ENCODE measurements around the gene FOLR1. TPM values are rescaled to one million over a fixed set of nuclear protein-coding genes. Genes with fewer than 3 reads are reported as not detected.
"Not testable (repeated sequence)": the region's sequence is repeated elsewhere in the genome, so short reads cannot be mapped to it uniquely, and the experiment has no call there.

The FOLR1 gene
- total RNA-seq, 6 experiments from 2014 or later: 0.20 to 0.48 (median 0.38) TPM; not detected in 2

DNA sequence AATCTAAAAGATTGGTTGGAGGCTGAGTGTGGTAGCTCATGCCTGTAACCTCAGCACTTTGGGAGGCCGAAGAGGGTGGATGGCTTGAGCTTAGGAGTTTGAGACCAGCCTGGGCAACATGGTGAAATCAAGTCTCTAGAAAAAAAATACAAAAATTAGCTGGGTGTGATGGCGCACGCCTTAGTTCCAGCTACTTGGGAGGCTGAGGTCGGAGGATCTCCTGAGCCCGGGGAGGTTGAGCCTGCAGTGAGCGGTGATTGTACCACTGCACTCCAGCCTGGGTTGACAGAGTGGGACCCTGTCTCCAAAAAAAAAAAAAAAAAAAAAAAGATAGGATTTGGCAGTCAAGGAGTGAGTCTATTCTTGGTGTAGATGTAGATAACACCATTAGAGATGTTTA is 10.6 kb downstream of the FOLR1 start:
- H3K4me1 Mint-ChIP-seq (ENCODE audit: low read depth): peaks cover 6% of the 10 kb centered on the region; the same call in 1 of the 2 replicates
- no peaks in the 10 kb centered on the region for H3K27me3 Mint-ChIP-seq (ENCODE audit: insufficient read depth)
- DNase-seq: no peak
- no peak overlapping the region for H3K27ac Mint-ChIP-seq
- TF ChIP-seq, protein P1, sequence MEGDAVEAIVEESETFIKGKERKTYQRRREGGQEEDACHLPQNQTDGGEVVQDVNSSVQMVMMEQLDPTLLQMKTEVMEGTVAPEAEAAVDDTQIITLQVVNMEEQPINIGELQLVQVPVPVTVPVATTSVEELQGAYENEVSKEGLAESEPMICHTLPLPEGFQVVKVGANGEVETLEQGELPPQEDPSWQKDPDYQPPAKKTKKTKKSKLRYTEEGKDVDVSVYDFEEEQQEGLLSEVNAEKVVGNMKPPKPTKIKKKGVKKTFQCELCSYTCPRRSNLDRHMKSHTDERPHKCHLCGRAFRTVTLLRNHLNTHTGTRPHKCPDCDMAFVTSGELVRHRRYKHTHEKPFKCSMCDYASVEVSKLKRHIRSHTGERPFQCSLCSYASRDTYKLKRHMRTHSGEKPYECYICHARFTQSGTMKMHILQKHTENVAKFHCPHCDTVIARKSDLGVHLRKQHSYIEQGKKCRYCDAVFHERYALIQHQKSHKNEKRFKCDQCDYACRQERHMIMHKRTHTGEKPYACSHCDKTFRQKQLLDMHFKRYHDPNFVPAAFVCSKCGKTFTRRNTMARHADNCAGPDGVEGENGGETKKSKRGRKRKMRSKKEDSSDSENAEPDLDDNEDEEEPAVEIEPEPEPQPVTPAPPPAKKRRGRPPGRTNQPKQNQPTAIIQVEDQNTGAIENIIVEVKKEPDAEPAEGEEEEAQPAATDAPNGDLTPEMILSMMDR (IDR thresholded peaks at IDR 0.05): no peak
- H3K4me3 Mint-ChIP-seq: no peak overlapping the region
- no peaks in the 10 kb centered on the region for H3K36me3 Mint-ChIP-seq (ENCODE audit: low read depth)
- H3K9me3 Mint-ChIP-seq: no peaks in the 10 kb centered on the region

DNA sequence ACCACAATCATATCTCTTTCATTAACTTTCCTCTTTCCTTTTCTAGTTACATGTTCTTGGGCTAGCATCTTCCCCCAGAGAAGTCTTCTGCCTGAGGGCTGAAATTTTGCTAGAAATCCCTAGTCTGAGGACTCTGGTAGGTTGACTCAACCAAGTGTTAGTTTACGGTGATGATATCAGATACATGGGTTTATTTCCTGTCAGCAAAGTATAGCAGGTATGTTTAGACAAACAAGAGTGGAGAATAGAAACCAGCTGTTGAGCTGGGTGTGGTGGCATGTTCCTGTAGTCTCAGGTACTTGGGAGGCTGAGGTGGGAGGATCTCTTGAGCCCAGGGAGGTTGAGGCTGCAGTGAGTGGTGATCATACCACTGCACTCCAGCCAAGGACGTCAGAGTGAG is 11.2 kb downstream of the FOLR1 start:
- H3K27me3 Mint-ChIP-seq (ENCODE audit: insufficient read depth): 0 out of 2 replicates have a peak, but pooled peaks cover 3% of the 10 kb centered on the region
- peaks cover 6% of the 10 kb centered on the region; the same call in 1 of the 2 replicates for H3K4me1 Mint-ChIP-seq (ENCODE audit: low read depth)
- TF ChIP-seq, protein P1 (IDR thresholded peaks at IDR 0.05): no peak
- no peaks in the 10 kb centered on the region for H3K9me3 Mint-ChIP-seq
- no peak overlapping the region for H3K27ac Mint-ChIP-seq
- no peak for DNase-seq
- H3K4me3 Mint-ChIP-seq: no peak overlapping the region
- no peaks in the 10 kb centered on the region for H3K36me3 Mint-ChIP-seq (ENCODE audit: low read depth)

DNA sequence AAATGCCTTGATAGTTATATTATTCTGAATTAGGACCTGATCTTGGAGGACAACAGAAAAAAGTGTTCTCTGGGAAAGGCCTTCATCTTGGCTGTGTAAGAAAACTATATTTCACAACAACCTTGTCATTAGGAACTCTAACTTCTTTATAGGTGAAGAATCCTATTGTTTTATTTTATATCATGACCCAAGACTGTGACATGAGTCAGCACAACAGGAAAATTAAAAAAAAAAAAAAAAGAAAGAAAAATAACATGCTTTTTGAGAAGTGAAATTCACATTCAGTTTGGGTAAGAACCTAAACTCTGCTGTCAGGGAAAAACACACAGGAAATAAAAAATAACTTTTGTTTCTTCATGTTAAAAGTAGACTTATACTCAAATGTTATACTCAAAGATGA is 12.9 kb downstream of the FOLR1 start:
- Mint-ChIP-seq H3K27me3 (ENCODE audit: insufficient read depth) (0 out of 2 replicates have a peak, but pooled peaks cover 8% of the 10 kb centered on the region), H3K27ac (no peak overlapping the region), H3K4me1 (ENCODE audit: low read depth) (peaks cover 4% of the 10 kb centered on the region; the same call in 1 of the 2 replicates), H3K36me3 (ENCODE audit: low read depth) (peaks cover 12% of the 10 kb centered on the region), H3K9me3 (peaks cover 8% of the 10 kb centered on the region), H3K4me3 (no peak overlapping the region)
- DNase-seq: no peak
- TF ChIP-seq, protein P1 (IDR thresholded peaks at IDR 0.05): no peak

DNA sequence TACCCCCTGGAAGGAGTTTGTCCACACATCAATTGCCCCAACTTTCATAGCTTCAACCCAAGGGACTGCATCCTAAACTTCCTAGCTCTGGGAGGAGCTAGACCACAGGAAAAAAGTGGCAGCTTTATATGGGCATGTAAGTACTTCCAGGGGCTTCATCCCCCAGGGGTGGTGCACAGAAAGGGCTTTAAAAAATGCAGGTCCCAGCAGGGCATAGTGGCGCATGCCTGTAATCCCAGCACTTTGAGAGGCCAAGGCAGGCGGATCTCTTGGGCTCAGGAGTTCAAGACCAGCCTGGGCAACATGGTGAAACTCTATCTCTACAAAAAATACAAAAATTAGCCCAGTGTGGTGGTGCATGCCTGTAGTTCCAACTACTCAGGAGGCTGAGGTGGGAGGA is 14.9 kb downstream of the FOLR1 start:
- Mint-ChIP-seq H3K27me3 (ENCODE audit: insufficient read depth) (peaks cover 11% of the 10 kb centered on the region), H3K9me3 (peaks cover 11% of the 10 kb centered on the region), H3K36me3 (ENCODE audit: low read depth) (peaks cover 13% of the 10 kb centered on the region)
- not testable (repeated sequence) for DNase-seq; H3K4me3 Mint-ChIP-seq; H3K4me1 Mint-ChIP-seq (ENCODE audit: low read depth); H3K27ac Mint-ChIP-seq

DNA sequence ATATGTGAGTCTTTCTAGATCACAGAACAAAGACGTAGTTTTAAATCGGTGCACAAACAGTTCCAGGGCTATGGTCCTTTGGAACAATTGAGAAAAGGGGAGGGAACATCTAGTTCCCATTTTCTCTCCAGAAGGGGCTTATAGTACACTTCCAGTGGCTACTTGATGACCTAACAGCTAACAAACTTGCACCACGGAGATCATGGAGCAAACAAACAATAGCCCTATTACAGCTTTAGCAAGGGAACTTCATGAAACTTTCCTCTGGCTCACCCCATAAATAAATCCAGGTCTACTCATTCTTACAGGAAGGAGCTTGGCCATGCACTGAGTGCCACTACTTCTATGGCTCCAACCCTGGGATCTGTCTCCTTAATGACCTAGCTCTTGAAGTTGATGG is 16.3 kb downstream of the FOLR1 start:
- Mint-ChIP-seq H3K27ac (no peak overlapping the region), H3K4me3 (no peak overlapping the region), H3K27me3 (ENCODE audit: insufficient read depth) (peaks cover 15% of the 10 kb centered on the region), H3K9me3 (peaks cover 11% of the 10 kb centered on the region), H3K4me1 (ENCODE audit: low read depth) (no peaks in the 10 kb centered on the region), H3K36me3 (ENCODE audit: low read depth) (peaks cover 13% of the 10 kb centered on the region)
- TF ChIP-seq, protein P1 (IDR thresholded peaks at IDR 0.05): no peak
- no peak for DNase-seq

DNA sequence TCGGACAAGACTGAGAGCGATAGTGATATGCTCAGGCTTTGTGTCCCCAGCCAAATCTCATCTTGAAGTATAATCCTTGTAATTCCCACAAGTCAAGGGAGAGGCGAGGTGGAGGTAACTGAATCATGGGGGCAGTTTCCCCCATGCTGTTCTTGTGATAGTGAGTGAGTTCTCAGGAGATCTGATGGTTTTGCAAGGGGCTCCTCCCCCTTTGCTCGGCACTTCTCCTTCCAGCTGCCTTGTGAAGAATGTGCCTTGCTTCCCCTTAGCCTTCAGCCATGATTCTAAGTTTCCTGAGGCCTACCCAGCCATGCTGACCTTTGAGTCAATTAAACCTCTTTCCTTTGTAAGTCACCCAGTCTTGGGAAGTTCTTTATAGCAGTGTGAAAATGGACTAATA is 17.2 kb downstream of the FOLR1 start:
- Mint-ChIP-seq H3K27ac (no peak overlapping the region), H3K36me3 (ENCODE audit: low read depth) (peaks cover 13% of the 10 kb centered on the region), H3K9me3 (peaks cover 11% of the 10 kb centered on the region), H3K4me1 (ENCODE audit: low read depth) (no peaks in the 10 kb centered on the region), H3K4me3 (no peak overlapping the region), H3K27me3 (ENCODE audit: insufficient read depth) (peaks cover 16% of the 10 kb centered on the region)
- no peak for DNase-seq
- TF ChIP-seq, protein P1 (IDR thresholded peaks at IDR 0.05): no peak

Data from HFFc6 (cell line).